Measurements from ENCODE around the gene LSM12.

DNA sequence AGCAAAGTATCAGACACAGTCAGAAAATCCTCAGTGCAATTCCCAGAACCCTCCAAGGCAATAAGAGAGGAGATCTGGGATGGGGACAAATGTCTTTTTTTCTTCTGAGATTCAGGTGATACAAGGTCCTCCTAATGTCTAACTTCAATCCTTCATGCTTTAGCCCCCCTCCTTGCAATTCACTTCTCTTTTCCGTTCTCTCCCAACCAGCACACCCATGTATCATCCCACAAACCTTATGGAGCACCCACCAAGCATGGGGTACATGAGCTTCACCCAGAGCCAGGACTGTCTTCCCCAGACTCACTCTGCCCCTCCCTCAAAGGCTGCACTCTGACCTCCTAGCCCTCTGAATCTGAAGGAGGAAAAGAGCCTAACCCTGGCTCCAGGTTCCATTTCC is 46.9 kb upstream of the LSM12 start:
- TF ChIP-seq, protein P1, sequence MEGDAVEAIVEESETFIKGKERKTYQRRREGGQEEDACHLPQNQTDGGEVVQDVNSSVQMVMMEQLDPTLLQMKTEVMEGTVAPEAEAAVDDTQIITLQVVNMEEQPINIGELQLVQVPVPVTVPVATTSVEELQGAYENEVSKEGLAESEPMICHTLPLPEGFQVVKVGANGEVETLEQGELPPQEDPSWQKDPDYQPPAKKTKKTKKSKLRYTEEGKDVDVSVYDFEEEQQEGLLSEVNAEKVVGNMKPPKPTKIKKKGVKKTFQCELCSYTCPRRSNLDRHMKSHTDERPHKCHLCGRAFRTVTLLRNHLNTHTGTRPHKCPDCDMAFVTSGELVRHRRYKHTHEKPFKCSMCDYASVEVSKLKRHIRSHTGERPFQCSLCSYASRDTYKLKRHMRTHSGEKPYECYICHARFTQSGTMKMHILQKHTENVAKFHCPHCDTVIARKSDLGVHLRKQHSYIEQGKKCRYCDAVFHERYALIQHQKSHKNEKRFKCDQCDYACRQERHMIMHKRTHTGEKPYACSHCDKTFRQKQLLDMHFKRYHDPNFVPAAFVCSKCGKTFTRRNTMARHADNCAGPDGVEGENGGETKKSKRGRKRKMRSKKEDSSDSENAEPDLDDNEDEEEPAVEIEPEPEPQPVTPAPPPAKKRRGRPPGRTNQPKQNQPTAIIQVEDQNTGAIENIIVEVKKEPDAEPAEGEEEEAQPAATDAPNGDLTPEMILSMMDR (IDR thresholded peaks at IDR 0.05; ENCODE audit: low read length): no peak
- no peak for TF ChIP-seq EZH2 (IDR thresholded peaks at IDR 0.05; ENCODE audit: borderline replicate concordance, low read length)

All from OCI-LY1 (cell line).